HL-60 (cell line): Measurements from ENCODE around the gene LRMDA.

ENCODE experiments used
- DNase-seq, 2 experiments: peaks; one replicate each; pipeline ENCODE4 v3.0.0-alpha.2; 2010 to 2020; ENCODE audit warnings: low read depth in 1 of 2, low spot score in 1 of 2
- H3K27ac ChIP-seq: fragments of 250-450 bp; sonication (Bioruptor Pico); replicated peaks from 2 replicates; pipeline ENCODE4 v1.5.1; 2020; ENCODE audit warnings: mild to moderate bottlenecking, moderate library complexity
- H3K27me3 ChIP-seq: fragments of 250-450 bp; sonication (Bioruptor Pico); 2 replicates; pipeline ENCODE4 v1.5.1; 2021; ENCODE audit warnings: mild to moderate bottlenecking, moderate library complexity; ENCODE audit not compliant: insufficient read depth, poor library complexity, severe bottlenecking
- H3K4me3 ChIP-seq: replicated peaks from 2 replicates; pipeline ENCODE4 v1.5.1; 2011; ENCODE audit warnings: mild to moderate bottlenecking, control low read depth, low read length; ENCODE audit not compliant: insufficient read depth
- GABPA ChIP-seq: IDR thresholded peaks from 2 replicates; pipeline ENCODE4 v1.6.1; 2012; ENCODE audit warnings: low read depth
- POLR2AphosphoS5 ChIP-seq: IDR thresholded peaks from 2 replicates; pipeline ENCODE4 v1.6.1; 2012; ENCODE audit warnings: low read depth
- SPI1 ChIP-seq: IDR thresholded peaks from 2 replicates; pipeline ENCODE4 v1.6.1; 2012; ENCODE audit warnings: low read depth, mild to moderate bottlenecking, borderline replicate concordance
- TF ChIP-seq, protein P1 (sequence below): IDR thresholded peaks from one replicate; pipeline ENCODE4 v1.5.1; 2011; ENCODE audit warnings: low read length, control low read depth, inconsistent platforms; ENCODE audit not compliant: insufficient read depth
- TF ChIP-seq, protein P2 (sequence below): IDR thresholded peaks from 2 replicates; pipeline ENCODE4 v1.6.1; 2012; ENCODE audit warnings: low read depth; ENCODE audit not compliant: insufficient replicate concordance

Gene LRMDA

DNA sequence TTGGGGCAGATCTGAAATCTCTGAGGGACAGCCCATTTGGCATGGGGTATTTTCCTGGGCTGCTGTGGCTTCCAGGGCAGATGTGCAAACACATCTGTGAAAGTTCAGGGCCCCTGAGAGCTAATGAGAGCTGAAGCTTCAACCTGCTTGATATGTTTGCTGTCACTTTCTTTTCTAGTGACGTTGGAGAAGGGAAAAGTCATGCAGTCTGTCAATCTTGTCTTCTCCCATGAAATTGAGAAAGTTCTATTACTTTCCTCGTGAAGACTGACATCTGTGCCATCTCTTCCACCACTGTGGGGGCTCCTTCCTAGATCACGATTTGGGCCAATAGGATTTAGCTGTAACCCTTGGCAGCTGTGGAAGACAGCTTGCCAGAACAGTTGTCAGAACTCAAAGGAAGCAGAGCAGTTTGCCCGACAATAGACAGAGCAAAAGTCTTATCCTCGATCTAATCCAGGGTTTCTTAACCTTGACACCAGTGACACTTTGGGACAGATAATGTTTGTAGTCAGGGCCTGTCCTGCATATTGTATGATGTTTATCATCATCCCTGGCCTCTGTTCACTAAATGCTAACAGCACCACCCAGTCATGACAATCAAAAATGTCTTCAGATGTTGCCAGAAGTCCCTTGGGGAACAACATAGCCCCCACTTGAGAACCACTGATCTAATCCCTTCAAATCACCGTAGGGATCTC, 586.5 kb downstream of the LRMDA start:
- DNase-seq = no peak
- TF ChIP-seq SPI1 (no peak), POLR2AphosphoS5 (no peak), GABPA (no peak)
- TF ChIP-seq, protein P1, sequence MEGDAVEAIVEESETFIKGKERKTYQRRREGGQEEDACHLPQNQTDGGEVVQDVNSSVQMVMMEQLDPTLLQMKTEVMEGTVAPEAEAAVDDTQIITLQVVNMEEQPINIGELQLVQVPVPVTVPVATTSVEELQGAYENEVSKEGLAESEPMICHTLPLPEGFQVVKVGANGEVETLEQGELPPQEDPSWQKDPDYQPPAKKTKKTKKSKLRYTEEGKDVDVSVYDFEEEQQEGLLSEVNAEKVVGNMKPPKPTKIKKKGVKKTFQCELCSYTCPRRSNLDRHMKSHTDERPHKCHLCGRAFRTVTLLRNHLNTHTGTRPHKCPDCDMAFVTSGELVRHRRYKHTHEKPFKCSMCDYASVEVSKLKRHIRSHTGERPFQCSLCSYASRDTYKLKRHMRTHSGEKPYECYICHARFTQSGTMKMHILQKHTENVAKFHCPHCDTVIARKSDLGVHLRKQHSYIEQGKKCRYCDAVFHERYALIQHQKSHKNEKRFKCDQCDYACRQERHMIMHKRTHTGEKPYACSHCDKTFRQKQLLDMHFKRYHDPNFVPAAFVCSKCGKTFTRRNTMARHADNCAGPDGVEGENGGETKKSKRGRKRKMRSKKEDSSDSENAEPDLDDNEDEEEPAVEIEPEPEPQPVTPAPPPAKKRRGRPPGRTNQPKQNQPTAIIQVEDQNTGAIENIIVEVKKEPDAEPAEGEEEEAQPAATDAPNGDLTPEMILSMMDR = no peak
- TF ChIP-seq, protein P2, sequence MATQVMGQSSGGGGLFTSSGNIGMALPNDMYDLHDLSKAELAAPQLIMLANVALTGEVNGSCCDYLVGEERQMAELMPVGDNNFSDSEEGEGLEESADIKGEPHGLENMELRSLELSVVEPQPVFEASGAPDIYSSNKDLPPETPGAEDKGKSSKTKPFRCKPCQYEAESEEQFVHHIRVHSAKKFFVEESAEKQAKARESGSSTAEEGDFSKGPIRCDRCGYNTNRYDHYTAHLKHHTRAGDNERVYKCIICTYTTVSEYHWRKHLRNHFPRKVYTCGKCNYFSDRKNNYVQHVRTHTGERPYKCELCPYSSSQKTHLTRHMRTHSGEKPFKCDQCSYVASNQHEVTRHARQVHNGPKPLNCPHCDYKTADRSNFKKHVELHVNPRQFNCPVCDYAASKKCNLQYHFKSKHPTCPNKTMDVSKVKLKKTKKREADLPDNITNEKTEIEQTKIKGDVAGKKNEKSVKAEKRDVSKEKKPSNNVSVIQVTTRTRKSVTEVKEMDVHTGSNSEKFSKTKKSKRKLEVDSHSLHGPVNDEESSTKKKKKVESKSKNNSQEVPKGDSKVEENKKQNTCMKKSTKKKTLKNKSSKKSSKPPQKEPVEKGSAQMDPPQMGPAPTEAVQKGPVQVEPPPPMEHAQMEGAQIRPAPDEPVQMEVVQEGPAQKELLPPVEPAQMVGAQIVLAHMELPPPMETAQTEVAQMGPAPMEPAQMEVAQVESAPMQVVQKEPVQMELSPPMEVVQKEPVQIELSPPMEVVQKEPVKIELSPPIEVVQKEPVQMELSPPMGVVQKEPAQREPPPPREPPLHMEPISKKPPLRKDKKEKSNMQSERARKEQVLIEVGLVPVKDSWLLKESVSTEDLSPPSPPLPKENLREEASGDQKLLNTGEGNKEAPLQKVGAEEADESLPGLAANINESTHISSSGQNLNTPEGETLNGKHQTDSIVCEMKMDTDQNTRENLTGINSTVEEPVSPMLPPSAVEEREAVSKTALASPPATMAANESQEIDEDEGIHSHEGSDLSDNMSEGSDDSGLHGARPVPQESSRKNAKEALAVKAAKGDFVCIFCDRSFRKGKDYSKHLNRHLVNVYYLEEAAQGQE = no peak
- no peak overlapping the region for H3K4me3 ChIP-seq
- H3K27ac ChIP-seq = no peak overlapping the region
- H3K27me3 ChIP-seq = no peaks in the 10 kb centered on the region

DNA sequence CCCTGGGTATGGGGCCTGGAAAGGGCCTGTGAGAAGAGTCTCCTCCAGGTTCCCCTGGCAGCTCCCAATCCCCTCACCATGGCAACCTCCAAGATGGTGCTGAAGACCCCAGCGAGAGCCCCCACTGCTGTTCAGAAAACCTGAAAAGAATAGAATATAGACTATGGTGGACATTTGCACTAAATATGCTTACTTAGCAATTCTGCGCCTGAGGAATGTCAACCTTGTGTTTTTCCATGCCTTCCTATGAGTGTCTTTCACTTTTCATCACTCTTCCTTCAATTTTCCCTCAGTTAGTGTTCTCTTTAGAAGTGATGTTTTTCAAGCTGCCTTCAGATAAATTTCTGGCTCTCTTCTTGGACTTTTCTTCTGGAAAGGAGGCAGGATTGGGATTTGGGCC, 589.2 kb downstream of the LRMDA start:
- TF ChIP-seq SPI1 (no peak), POLR2AphosphoS5 (no peak), GABPA (no peak)
- TF ChIP-seq, protein P1 = no peak
- TF ChIP-seq, protein P2 = no peak
- Histone ChIP-seq H3K27ac (no peak overlapping the region), H3K27me3 (no peaks in the 10 kb centered on the region), H3K4me3 (no peak overlapping the region)
- DNase-seq = no peak

DNA sequence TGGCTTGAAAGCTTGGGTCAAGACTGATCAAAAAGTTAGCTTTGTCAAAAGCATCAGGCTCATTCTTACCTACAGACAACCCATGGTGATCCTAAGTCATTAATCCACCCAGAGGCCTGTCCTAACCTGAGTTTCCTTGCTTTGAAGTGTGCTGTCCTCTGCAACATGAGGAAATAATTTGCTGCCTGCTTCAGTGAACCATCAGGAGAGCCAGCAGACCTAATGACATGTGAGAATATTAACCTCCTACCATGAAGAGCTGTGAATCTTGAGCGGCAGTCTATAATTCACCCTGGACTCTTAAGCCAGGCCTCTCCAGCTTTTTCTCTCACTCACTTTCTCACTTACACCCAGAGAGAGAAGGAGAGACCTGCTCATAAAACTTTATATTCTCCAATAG, 590.0 kb downstream of the LRMDA start:
- no peak overlapping the region for H3K4me3 ChIP-seq
- no peak for DNase-seq
- no peaks in the 10 kb centered on the region for H3K27me3 ChIP-seq
- TF ChIP-seq SPI1 (no peak), POLR2AphosphoS5 (no peak), GABPA (no peak)
- TF ChIP-seq, protein P1 = no peak
- TF ChIP-seq, protein P2 = no peak
- H3K27ac ChIP-seq = no peak overlapping the region
